ENCODE data around the gene LDLRAD2.
"Not testable (repeated sequence)": the region's sequence is repeated elsewhere in the genome, so short reads cannot be mapped to it uniquely, and the experiment has no call there.

LDLRAD2 gene

DNA sequence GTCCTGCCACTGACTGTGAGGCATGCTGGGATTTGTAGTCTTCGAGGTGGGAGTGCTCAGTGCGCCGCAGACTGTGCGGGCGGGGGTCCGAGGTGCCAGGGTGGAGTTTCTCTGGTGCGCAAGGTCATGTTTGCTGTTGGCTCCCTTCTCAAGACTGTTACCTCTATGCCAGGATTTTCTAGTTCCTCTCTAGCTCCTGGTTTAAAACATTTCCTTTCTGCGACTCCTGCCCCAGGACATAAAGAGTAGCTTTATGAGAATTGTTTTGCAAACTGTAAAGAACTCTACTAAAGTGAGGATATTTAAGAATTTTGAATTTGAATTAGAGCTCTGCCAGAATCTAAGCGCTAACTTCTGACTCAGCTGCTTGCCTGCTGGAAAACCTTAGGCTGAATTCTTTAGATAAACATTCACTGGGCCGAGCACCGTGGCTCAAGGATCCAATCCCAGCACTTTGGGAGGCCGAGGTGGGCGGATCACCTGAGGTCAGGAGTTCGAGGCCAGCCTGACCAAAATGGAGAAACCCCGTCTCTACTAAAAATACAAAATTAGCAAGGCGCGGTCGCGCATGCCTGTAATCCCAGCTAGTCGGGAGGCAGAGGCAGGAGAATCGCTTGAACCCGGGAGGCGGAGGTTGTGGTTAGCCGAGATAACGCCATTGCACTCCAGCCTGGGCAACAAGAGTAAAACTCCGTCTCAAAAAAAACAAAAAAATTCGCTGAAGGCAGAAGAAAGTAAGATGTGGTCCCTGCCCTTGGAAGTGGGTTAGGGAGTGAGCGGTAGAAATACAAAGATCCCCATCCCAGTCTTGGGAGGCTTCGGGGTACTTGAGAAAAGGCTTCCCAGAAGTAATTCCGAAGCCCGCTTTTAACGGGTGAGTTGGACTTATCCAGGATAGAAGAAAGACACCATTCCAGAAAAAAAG, 28.1 kb upstream of the LDLRAD2 start:
- DNase-seq, result no peak

DNA sequence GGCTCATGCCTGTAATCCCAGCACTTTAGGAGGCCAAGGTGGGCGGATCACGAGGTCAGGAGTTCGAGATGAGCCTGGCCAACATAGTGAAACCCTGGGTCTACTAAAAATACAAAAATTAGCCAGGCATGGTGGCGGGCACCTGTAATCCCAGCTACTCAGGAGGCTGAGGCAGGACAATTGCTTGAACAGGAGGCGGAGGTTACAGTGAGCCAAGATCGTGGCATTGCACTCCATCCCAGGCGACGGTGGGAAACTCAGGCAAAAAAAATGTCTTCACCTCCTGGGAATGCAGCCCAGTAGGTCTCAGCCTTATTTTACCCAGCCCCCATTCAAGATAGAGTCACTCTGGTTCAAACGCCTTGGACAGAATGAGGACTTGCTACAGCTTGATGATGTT, 26.3 kb upstream of the LDLRAD2 start:
- not testable (repeated sequence) for DNase-seq

DNA sequence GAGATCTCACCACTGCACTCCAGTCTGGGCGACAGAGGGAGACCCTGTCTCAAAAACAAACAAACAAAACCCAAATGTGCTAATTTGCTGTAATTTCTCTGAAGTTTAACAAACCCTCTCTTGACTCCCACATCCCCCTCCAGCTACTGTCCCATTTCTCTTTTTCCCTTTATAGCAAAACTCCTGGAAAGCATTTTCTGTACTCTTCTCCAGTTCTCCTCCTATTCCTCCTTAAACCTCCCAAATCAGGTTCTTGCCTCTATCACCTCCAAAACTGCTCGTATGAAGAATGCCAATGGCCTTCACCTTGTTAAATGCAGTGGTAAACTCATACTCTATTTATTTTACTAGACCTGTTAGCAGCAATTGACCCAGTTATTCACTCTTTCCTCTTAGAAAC, 25.4 kb upstream of the LDLRAD2 start:
- DNase-seq, result no peak

DNA sequence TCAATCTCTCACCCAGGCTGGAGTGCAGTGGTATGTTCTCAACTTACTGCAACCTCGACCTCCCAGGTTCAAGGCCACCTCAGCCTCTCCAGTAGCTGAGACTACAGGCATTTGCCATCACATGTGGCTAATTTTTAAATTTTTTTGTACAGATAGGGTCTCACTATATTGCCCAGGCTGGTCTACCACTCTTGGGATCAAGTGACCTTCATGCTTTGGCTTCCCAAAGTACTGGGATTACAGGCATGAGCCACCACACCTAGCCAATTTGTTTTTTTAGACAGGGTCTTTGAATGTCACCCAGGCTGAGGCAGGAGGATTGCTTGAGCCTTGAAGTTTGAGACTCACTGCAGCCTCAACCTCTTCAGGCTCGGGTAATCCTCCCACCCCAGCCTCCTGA, 19.0 kb upstream of the LDLRAD2 start:
- no peak for DNase-seq

DNA sequence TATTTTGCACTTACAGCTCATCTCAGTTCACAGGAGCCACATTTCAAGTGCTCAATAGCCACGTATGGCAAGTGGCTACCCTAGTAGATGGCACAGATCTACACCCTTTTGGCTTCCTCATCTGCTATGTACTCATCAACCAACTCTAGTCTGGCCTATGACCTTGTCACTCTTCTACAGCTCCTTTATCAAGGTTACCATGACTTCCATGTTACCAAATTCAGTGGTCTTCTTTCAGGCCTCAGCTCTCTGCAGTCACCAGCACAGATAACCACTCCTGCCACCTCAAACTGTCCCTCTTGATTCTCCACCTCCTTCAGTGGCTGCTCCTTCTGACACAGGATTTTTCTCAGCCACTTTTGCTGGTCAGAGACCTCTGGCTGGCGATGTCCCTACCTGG, 17.4 kb upstream of the LDLRAD2 start:
- no peak for DNase-seq

DNA sequence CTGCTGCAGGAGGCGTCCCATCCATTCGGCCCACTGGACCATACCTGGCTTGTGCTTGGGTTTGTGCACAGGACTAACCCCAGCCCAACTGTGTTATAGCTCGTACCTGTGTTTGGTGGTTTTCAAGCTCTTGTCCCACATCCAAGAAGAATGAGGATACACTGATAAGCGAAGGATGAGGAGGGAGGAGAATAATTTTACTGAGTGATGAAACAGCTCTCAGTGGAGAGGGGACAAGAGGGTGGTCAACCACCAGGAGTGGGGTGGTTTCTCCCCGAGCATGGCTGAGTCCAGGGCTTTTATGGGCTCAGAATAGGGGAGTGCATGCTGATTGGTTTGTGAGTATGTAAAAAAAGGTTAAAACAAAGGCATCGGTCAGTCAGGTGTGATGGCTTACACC, 17.0 kb upstream of the LDLRAD2 start:
- DNase-seq, result no peak

DNA sequence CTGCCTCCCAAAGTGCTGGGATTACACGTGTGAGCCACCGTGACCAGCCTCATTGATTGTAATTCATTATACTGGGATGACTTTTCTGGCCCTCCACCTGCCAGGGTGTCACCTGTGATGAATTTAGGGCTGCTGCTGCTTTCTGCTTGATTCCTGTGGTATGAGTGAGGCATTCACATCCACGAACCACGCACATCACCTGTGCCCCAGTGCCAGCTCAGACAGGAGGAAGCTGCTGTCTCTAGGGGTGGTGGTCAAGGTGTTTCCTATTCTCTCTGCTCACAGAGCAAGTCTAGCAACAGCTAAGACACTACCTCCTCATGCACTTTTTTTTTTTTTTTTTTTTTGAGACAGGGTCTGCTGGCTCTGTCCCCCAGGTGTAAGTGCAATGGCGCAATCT, 12.3 kb upstream of the LDLRAD2 start:
- DNase-seq, result no peak

DNA sequence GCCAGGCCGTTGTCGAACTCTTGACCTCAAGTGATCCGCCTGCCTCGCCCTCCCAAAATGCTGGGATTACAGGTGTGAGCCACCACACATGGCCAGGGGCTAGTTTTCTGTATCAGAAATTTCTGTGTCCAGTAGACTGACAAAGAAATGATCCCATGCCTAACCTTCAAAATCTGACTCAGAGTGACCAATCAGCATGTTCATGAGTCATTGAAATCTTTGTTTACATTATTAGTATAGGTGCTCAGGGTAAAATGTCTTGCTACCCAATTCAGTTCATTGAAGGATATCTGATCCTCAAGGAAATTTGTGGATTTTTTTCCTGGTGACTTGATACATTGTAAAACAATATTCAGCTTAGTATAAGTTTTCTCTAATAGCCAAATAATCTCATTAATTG, 11.0 kb upstream of the LDLRAD2 start:
- no peak for DNase-seq

DNA sequence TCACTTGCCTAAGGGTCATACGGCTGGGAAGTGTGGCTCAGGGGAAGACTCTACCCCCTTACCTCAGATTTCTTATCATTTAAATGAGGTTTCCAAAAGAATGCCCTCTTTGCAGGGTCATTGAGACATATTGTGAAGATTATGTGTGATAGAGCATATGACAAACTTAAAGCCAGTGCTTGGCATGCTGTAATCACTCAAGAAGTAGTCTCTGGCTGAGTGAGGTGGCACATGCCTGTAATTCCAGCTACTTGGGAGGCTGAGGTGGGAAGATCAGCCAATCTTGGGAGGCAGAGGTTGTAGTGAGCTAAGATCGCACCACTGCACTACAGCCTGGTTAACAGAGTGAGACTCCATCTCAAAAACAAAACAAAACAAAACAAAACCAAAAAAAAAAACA, 7.5 kb upstream of the LDLRAD2 start:
- no peak for DNase-seq

DNA sequence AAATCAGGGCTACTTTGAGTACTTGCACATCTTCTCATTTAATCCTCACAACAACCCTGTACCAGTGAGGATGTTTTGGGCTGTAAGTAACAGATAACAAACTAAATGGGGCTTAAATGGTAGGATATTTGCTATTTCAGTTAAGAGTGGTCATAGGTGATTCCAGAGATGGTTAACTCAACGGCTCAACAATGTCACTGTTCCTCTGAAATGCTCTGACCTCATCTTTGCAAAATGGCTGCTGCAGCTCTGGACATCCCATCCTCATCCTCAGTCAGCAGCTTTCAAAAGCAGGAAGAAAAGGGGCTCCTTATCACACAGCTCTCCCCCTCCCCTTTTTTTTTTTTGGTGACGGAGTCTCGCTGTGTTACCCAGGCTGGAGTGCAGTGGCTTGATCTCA, 1.5 kb downstream of the LDLRAD2 start:
- no peak for DNase-seq

DNA sequence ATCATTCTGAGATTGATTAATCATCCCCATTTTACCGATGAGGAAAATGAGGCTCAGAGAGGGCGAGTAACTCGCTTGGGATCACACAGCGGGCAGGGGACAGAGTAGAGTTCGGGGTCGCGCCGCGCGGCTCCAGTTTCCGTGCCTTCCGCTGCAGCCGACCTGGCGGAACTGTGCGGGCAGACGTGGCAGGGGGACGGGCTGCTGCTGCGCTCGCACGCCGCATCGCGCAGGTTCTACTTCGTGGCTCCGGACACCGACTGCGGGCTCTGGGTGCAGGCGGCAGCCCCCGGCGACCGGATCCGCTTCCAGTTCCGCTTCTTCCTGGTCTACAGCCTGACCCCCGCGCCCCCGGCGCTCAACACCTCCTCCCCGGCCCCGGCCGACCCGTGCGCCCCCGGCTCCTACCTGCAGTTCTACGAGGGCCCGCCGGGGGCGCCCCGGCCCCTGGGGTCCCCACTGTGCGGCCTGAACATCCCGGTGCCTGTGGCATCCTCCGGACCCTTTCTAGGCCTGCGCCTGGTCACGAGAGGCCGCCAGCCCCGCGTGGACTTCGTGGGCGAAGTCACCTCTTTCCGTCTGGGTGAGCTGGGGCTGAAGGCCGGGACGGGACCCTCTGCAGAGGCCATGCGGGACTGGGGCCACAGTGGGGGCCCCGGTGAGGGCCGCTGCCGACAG, 2.3 kb downstream of the LDLRAD2 start:
- DNase-seq, result peak; percentile 7

DNA sequence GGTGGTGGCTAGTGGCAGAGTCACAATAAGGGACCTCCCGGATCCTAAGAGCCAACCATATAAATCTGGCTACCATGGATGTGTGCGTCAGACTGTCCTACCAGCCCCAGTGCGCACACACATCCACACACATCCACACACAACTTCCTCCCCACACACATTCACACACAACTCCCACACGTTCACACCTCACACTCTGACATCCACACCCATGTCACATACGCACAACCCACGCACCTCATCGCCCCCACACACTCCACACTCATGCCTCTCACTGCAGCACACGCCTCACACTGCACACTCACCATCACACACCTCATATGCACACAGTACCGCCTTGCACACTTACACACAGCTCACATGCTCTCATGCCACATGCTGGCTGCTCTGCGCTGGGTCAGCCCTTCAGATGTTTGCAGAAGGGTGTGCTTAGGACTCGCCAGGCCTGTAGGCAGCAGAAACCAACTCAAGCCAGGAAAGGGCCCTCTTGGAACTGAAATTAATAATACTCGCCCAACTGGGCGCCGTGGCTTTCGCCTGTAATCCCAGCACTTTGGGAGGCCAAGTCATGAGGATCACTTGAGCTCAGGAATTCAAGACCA, 3.0 kb downstream of the LDLRAD2 start:
- no peak for DNase-seq

DNA sequence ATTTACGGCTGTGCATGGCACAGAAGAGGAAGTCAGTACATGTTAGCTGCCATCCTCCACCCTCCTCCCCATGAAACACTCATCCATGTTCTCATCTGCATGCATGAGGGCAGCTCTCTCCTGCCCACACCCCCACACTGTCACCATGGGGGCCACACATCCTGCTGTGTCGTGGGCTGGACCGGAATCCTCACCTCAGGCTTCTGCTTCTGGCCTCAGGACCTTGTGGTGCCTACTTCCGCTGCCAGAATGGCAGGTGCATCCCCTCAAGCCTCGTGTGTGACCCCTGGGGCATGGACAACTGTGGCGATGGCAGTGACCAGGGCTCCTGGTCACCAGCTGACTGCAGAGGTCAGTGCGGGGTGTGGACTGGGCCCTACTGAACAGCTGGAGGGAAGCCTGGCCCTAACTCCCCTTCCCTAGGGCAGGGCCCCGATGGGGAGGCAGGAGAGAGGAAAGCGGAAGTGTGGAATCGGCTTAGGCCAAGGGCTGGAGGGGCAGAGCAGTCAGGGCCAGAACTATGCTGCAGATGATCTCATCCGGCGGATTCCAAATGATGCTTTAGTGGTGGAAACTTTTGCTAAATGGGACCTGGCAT, 3.8 kb downstream of the LDLRAD2 start:
- DNase-seq, result no peak

DNA sequence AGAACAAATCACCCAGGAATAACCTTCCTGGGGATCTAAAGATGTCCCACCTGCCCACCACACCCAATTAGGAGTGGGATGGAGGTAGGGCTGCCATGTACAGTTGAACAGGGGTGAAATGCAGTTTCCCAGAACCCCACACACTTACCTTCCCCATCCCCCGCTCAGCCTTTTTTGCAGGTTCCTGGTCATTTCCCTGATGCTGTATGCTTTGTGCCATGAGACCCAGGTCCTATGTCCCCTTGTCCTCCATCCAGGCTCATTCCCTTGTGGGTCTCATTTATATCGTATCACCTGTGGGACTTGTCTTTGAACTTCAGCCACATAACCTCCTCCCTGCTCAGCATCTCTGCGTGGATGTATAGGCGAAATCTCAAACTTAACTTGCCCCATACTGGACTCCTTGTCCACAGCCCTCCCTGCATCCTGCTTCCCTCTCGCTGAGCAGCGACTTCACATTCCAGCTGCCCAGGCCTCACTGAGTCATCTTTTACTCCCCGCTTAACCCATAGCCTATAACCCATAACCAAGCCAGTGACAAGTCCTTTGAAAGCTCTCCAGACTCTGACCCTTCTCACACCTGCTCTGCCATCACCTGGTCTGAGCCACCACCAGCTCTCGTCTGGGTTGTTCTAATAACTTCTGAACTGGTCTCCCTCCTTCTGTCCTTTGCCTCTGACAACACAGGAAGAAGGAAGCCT, 4.7 kb downstream of the LDLRAD2 start:
- no peak for DNase-seq

DNA sequence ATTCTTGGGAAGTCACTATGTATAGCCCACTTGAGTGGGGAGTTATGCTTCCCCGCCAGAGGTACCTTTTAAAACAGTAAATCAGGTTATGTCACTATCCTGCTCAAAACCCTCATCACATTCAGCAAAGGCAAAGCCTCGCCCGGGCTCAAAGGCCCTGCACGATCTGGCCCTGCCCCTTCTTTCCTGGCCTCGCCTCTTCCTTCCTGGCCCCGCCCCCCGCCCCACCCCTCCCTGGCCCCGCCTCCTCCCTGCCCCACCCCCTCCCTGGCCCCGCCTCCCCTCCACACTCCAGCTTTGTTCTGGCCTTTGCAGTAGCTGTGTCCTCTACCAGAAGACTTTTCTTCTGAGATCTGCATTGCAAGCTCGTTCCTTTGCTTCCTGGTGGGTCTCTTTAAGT, 6.6 kb downstream of the LDLRAD2 start:
- no peak for DNase-seq

DNA sequence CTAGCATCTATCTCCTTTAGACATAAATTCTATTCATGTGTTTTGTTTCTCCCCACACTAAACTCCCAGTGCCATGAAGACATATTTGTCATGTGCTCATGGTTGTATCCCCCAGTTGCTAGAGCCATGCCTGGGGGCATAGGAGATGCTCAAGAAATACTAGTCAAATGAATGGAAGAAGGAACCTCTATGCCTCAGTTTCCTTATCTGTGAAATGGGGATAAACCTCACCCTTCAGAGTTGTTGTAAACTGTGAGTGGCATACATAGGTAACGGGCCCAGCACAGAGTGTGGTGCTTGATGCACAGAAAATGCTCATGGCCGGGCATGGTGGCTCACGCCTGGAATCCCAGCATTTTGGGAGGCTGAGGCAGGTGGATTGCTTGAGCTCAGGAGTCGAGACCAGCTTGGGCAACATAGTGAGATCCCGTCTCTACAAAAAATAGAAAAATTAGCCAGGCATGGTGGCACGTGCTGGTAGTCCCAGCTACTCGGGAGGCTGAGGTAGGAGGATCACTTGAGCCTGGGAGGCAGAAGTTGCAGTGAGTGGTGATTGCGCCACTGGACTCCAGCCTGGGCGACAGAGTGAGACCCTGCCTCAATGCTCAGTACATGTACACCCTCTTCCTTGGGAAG, 8.7 kb downstream of the LDLRAD2 start:
- no peak for DNase-seq

DNA sequence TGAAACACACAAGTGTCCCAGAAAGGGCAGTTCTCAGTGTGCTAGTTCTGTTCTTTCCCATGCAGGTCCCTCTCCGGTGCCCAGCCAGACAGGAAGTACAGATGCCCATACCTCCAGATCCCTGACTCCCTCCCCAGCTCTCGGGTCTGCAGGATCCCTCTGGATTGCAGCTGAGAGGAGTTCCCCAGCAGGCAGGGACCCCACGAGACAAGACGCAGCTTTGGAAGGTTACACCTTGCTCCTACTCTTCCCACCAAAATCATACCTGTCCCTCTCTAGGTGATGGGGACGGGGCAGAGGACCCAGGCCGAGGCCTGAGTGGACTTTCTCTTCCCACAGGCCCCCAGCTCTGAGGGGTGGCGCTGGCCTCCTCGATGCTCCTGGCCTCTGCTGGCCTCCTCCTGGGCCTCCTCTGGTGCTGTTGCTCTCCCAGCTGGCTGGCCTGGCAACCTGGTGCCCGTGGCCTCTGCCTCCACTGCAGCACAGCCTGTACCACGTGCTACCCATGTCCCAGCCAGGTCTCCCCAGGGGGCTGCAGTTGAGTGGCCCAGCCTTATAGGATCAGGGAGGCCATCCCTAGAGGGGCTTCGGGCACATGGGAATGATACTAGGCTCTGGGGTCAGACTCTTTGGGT, 9.4 kb downstream of the LDLRAD2 start:
- no peak for DNase-seq

DNA sequence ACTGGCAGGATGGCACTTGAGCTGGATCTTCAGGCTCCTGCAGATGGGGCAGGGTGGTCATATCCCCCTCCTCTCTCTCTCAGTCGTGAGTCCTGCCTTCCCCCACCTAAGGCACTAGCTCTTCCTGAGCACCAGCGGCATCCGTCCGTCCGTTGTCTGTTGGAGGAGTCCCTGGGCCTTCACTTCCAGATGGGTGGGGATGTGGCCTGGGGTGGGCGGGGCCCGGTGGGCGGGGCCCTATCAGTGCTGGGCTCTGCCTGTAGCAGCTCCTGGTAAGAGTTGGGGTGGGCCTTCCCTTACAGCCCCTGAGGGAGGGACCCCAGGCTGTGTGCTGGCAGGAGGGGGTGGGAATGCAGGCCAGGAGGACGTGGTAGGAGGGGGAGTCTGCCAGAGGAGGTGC, 10.3 kb downstream of the LDLRAD2 start:
- DNase-seq, result no peak

DNA sequence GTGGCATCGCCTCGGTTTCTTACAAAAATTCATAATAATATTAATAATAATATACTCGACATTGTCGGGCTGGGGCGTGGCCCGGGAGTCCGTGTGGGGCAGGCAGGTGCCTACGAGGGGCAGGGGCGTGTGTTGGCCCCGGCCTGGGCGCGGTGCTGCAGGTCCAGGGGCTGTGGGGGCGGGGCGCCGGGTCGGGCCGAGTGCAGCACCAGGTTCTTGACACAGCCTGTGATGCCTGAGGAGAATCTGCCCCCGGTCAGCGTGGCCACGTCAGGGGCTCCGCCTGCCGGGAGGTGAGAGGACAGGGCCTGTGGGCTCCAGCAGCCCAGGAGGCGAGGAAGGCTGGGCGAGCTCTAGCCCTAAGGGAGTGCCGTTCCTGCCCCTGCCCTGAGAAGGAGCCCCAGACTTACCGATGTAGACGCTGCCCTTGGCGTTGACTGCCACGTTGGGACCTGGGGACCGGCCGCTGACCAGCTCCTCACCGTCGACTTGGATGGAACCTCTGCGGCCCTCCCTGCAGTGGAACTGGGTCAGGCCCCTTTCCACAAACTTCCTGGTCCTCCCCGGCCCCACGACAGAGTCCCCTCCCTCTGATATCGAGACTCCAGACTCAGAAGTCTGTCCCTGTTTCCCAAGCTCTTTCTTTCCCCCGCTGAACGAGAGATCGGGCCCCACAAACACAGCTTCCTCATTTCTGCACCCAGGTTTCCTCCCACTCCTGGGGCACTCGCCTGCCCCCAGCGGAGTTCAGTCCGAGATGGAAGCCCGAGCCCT, 11.3 kb downstream of the LDLRAD2 start:
- no peak for DNase-seq

DNA sequence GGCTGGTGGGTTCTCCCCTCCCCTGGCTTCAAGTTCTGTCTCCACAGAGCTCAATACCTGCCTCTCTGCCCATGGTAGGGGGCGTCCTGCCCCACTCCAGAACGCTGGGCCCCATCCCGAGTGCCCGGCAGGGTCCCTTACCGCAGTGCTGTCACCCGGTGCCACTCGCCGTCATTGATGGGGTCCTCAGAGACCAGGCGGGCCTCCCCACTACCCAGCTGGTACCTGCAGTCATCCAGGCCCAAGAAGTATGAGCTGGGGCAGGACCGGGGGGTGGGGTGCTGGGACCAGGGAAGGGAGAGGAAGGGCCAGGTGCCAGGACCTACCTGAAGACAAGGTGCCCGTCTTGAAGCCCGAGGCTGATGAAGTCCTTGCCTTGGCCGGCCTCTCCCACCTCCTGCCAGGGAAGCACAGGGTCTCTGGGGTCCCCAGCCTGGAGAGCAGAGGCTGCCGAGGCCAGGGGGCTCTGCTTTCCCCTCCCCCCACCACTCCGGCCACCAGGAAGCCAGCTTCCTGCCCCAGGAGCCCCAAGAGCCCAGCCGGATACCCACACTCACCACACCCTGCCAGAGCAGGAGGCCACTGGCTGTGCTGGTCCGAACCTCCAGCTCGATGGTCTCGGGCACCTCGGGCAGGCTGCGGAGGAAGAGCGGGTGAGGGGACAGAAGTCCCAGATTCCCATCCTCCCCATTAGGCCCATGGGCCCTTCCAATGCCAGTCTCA, 12.1 kb downstream of the LDLRAD2 start:
- DNase-seq, result no peak

All from T-helper 9 cell (primary cell).